B cell (primary cell): Measurements from ENCODE around the gene FADS1. TPM values are rescaled to one million over a fixed set of nuclear protein-coding genes. Genes with fewer than 3 reads are reported as not detected.

Source experiments
- ATAC-seq: fragments of 200-7000 bp; cut with Tn5 transposase; one replicate; pipeline ENCODE4 v1.10.0; 2021; ENCODE audit warnings: low read depth, mild to moderate bottlenecking, moderate number of reproducible peaks, moderate library complexity
- CTCF ChIA-PET: fragments of 350-600 bp; sonication (Branson Sonifier 250); formaldehyde crosslinking; loops from one replicate; lab custom pipeline; 2021; ENCODE audit warnings: antibody characterized with exemption, inconsistent platforms; lab: Charles Lee
- POLR2A ChIA-PET: fragments of 350-600 bp; sonication (Branson Sonifier 250); formaldehyde crosslinking; loops from one replicate; lab custom pipeline; 2021; ENCODE audit warnings: antibody characterized with exemption; lab: Charles Lee
- DNase-seq: peaks from one replicate; pipeline ENCODE4 v3.0.0; 2013
- H2AFZ ChIP-seq: 2 replicates; pipeline ENCODE4 v1.6.1; 2012; ENCODE audit warnings: mild to moderate bottlenecking, low read depth, low read length; ENCODE audit not compliant: insufficient read depth, poor library complexity, severe bottlenecking
- H3K27ac ChIP-seq, 2 donors: 1 replicate in 1 of 2; 2 replicates in 1 of 2; pipeline ENCODE4 v1.5.1; 2012 to 2013; ENCODE audit warnings: low read length in 2 of 2, mild to moderate bottlenecking in 2 of 2, moderate library complexity in 1 of 2
- H3K27me3 ChIP-seq, 4 experiments: fragments of 200-600 bp in 1 of 4; sonication (generic) in 1 of 4; replicated peaks in 1 of 4; 1 replicate in 2 of 4; 2 replicates in 2 of 4; pipeline versions ENCODE4 v1.6.1 to v1.7.0; 2013 to 2016; ENCODE audit warnings: low read length in 3 of 4, mild to moderate bottlenecking in 2 of 4, mixed read lengths in 1 of 4, moderate library complexity in 1 of 4; ENCODE audit not compliant: insufficient read depth in 4 of 4, control insufficient read depth in 3 of 4; ENCODE audit errors: control extremely low read depth in 1 of 4
- H3K36me3 ChIP-seq, 2 experiments: replicated peaks in 1 of 2; 1 replicate in 1 of 2; 2 replicates in 1 of 2; pipeline versions ENCODE4 v1.6.1 to v1.7.1; 2013; ENCODE audit warnings: low read length in 1 of 2; ENCODE audit not compliant: insufficient read depth in 2 of 2, control insufficient read depth in 1 of 2; ENCODE audit errors: control extremely low read depth in 1 of 2, extremely low read depth in 1 of 2
- H3K4me1 ChIP-seq, 2 donors: fragments of 200-600 bp in 1 of 2; sonication (generic) in 1 of 2; 1 replicate in 1 of 2; 2 replicates in 1 of 2; pipeline versions ENCODE4 v1.5.1 to v1.6.1; 2013 to 2017; ENCODE audit warnings: low read length in 2 of 2; ENCODE audit not compliant: control insufficient read depth in 2 of 2, insufficient read depth in 2 of 2
- H3K4me2 ChIP-seq: replicated peaks from 2 replicates; pipeline ENCODE3; 2012; ENCODE audit warnings: mild to moderate bottlenecking, low read depth, low read length; ENCODE audit not compliant: poor library complexity, severe bottlenecking
- H3K4me3 ChIP-seq, 5 experiments: fragments of 200-600 bp in 1 of 5; sonication (generic) in 1 of 5; 1 replicate in 3 of 5; 2 replicates in 2 of 5; pipeline versions ENCODE4 v1.5.1 to v1.7.0; 2011 to 2016; ENCODE audit warnings: low read length in 4 of 5, mild to moderate bottlenecking in 4 of 5, low read depth in 2 of 5, control low read depth in 1 of 5, moderate library complexity in 1 of 5; ENCODE audit not compliant: insufficient read depth in 1 of 5; ENCODE audit errors: control extremely low read depth in 1 of 5, extremely low read depth in 1 of 5
- H3K79me2 ChIP-seq: fragments of 200-600 bp; sonication (generic); one replicate; pipeline ENCODE4 v1.6.0; 2016; ENCODE audit warnings: low read length; ENCODE audit not compliant: control insufficient read depth, insufficient read depth
- H3K9ac ChIP-seq: fragments of 200-600 bp; sonication (generic); 2 replicates; pipeline ENCODE4 v1.6.1; 2017; ENCODE audit warnings: mild to moderate bottlenecking, low read length, moderate library complexity
- H3K9me3 ChIP-seq, 3 donors: one replicate each; pipeline versions ENCODE4 v1.6.1 to v1.7.1; 2013; ENCODE audit warnings: low read length in 2 of 3; ENCODE audit not compliant: control insufficient read depth in 2 of 3, insufficient read depth in 1 of 3; ENCODE audit errors: control extremely low read depth in 1 of 3
- H4K20me1 ChIP-seq: 2 replicates; pipeline ENCODE4 v1.6.0; 2012; ENCODE audit warnings: mild to moderate bottlenecking, low read length; ENCODE audit not compliant: insufficient read depth, control insufficient read depth, poor library complexity, severe bottlenecking
- H3K27ac Mint-ChIP-seq: one replicate; pipeline ENCODE4 v1.8.0; 2021; ENCODE audit warnings: mixed read lengths
- H3K27me3 Mint-ChIP-seq: one replicate; pipeline ENCODE4 v1.8.0; 2021; ENCODE audit warnings: mixed read lengths
- H3K4me1 Mint-ChIP-seq: one replicate; pipeline ENCODE4 v1.8.0; 2021; ENCODE audit warnings: mixed read lengths
- H3K4me3 Mint-ChIP-seq: one replicate; pipeline ENCODE4 v1.8.0; 2021; ENCODE audit warnings: mixed read lengths
- H3K9me3 Mint-ChIP-seq: one replicate; pipeline ENCODE4 v1.8.0; 2022; ENCODE audit warnings: mixed read lengths; ENCODE audit not compliant: insufficient read depth
- CTCF ChIP-seq: fragments of 200-600 bp; IDR thresholded peaks from one replicate; pipeline ENCODE4 v1.8.0; 2022; ENCODE audit warnings: antibody characterized with exemption, mild to moderate bottlenecking
- EZH2 ChIP-seq: IDR thresholded peaks from 2 replicates; pipeline ENCODE4 v1.6.1; 2012; ENCODE audit warnings: borderline replicate concordance, low read depth, mild to moderate bottlenecking, moderate library complexity, low read length; ENCODE audit not compliant: insufficient read depth, poor library complexity, severe bottlenecking
- WGBS: methylation state at CpG from one replicate; pipeline ENCODE4 v1.1.5; 2013; ENCODE audit warnings: missing lambda C conversion rate; ENCODE audit not compliant: insufficient coverage; 5-methylcytosine and 5-hydroxymethylcytosine counted together
- intact Hi-C: fragments of 100-400 bp; cut with micrococcal nuclease; formaldehyde crosslinking; loops from one replicate; pipeline ENCODE4 v1.10.0; 2022
- polyA plus RNA-seq: library from polyadenylated mRNA; depleted of rRNA; stranded (reverse); fragments of >200 nt; gene quantifications from 2 replicates; pipeline ENCODE4 v1.2.3, GENCODE V29; 2012
- total RNA-seq, 2 donors: library from RNA; stranded (reverse); fragments of 120-200 nt in 1 of 2; gene quantifications; 1 replicate in 1 of 2; 2 replicates in 1 of 2; pipeline versions ENCODE4 v1.2.3 to v1.2.4, GENCODE V29; 2013 to 2022

Gene FADS1
- total and polyA plus RNA-seq, 2 donors (not counting 1 experiment from before 2014, with no cell fraction given), result 0.39 to 15.6 TPM

GRCh38 chr11:61838501-61838900, 21.7 kb upstream of the FADS1 start:
- H3K9ac ChIP-seq, result no peak overlapping the region
- POLR2A ChIA-PET, result no interaction called here

More at GRCh38 chr11:61838501-61838900, 21.7 kb upstream of the FADS1 start:
- CTCF ChIA-PET, result interaction anchor here (1.0 kb wide), 1 partner anchor 243 kb away, joined by 3 read pairs; no protein-coding TSS in a partner anchor
- peaks cover 0 to 8% (median 0%) of the 10 kb centered on the region in 3 donors for H3K9me3 ChIP-seq
- no peak overlapping the region for H3K27ac Mint-ChIP-seq
- no peak overlapping the region for H3K4me3 Mint-ChIP-seq
- no peak overlapping the region for H2AFZ ChIP-seq
- intact Hi-C loops, result no loop called here
- H3K27me3 ChIP-seq, result no peaks in the 10 kb centered on the region
- no peaks in the 10 kb centered on the region for H3K27me3 Mint-ChIP-seq
- no peak for ATAC-seq
- no peak overlapping the region for H3K27ac ChIP-seq
- H3K9me3 Mint-ChIP-seq, result no peaks in the 10 kb centered on the region
- peaks cover 16 to 22% of the 10 kb centered on the region in 2 donors for H3K4me1 ChIP-seq
- H3K79me2 ChIP-seq, result no peaks in the 10 kb centered on the region
- no peak overlapping the region for H3K4me2 ChIP-seq
- no peak overlapping the region for H3K4me3 ChIP-seq
- no peaks in the 10 kb centered on the region for H3K36me3 ChIP-seq
- 100% methylated on average over 5 of the region's 5 CpGs for WGBS
- TF ChIP-seq EZH2, result no peak
- TF ChIP-seq CTCF, result no peak
- H3K4me1 Mint-ChIP-seq, result peaks cover 21% of the 10 kb centered on the region
- DNase-seq, result no peak
- H4K20me1 ChIP-seq, result no peaks in the 10 kb centered on the region
